Neuronal stem cell (in vitro differentiated cells): ENCODE data around the gene SLC22A16.
A peak's percentile ranks its signal among the peaks of the same experiment; 100 is the strongest.

Experiments used
- DNase-seq: peaks from one replicate; pipeline ENCODE4 v3.0.0-alpha.2; 2013; ENCODE audit warnings: low spot score
- H2AFZ ChIP-seq: one replicate; pipeline ENCODE4 v1.6.1; 2013; ENCODE audit warnings: mild to moderate bottlenecking, low read length, inconsistent platforms
- H2AK5ac ChIP-seq: 2 replicates; pipeline ENCODE4 v1.6.1; 2013; ENCODE audit warnings: low read depth, mild to moderate bottlenecking, inconsistent platforms, low read length, moderate library complexity, mixed read lengths
- H2BK120ac ChIP-seq: 2 replicates; pipeline ENCODE4 v1.6.1; 2013; ENCODE audit warnings: low read depth, mild to moderate bottlenecking, inconsistent platforms, low read length, moderate library complexity, mixed read lengths
- H2BK12ac ChIP-seq: one replicate; pipeline ENCODE4 v1.6.1; 2013; ENCODE audit warnings: low read length, inconsistent platforms
- H2BK15ac ChIP-seq: 2 replicates; pipeline ENCODE4 v1.6.1; 2013; ENCODE audit warnings: mild to moderate bottlenecking, low read length, inconsistent platforms, mixed read lengths
- H2BK5ac ChIP-seq: one replicate; pipeline ENCODE4 v1.6.1; 2013; ENCODE audit warnings: inconsistent platforms, mild to moderate bottlenecking, low read length, moderate library complexity
- H3K14ac ChIP-seq: one replicate; pipeline ENCODE4 v1.6.1; 2013; ENCODE audit warnings: low read length, inconsistent platforms
- H3K18ac ChIP-seq: 2 replicates; pipeline ENCODE4 v1.6.1; 2013; ENCODE audit warnings: low read length, inconsistent platforms
- H3K23ac ChIP-seq: 2 replicates; pipeline ENCODE4 v1.6.1; 2013; ENCODE audit warnings: low read depth, mild to moderate bottlenecking, mixed read lengths, low read length, inconsistent platforms; ENCODE audit not compliant: poor library complexity
- H3K27ac ChIP-seq: replicated peaks from 3 replicates; pipeline ENCODE4 v1.5.1; 2013; ENCODE audit warnings: low read length, inconsistent platforms
- H3K27me3 ChIP-seq, 3 experiments: 2 replicates each; pipeline ENCODE4 v1.6.1; 2013; ENCODE audit warnings: low read length in 3 of 3, mild to moderate bottlenecking in 2 of 3, inconsistent platforms in 1 of 3, low read depth in 1 of 3, mixed read lengths in 1 of 3, moderate library complexity in 1 of 3; ENCODE audit not compliant: control insufficient read depth in 3 of 3, insufficient read depth in 3 of 3
- H3K36me3 ChIP-seq, 2 donors: replicated peaks in 1 of 2; 2 replicates each; pipeline ENCODE4 v1.6.1; 2013; ENCODE audit warnings: low read length in 2 of 2; ENCODE audit not compliant: control insufficient read depth in 2 of 2, insufficient read depth in 2 of 2
- H3K4ac ChIP-seq: 2 replicates; pipeline ENCODE4 v1.6.1; 2013; ENCODE audit warnings: inconsistent platforms, mild to moderate bottlenecking, low read length, moderate library complexity
- H3K4me1 ChIP-seq, 2 donors: 1 replicate in 1 of 2; 2 replicates in 1 of 2; pipeline ENCODE4 v1.6.1; 2013; ENCODE audit warnings: low read length in 2 of 2, low read depth in 1 of 2; ENCODE audit not compliant: control insufficient read depth in 2 of 2, insufficient read depth in 1 of 2
- H3K4me2 ChIP-seq: one replicate; pipeline ENCODE4 v1.6.1; 2013; ENCODE audit warnings: mild to moderate bottlenecking, low read length, inconsistent platforms; ENCODE audit not compliant: insufficient read depth, poor library complexity, severe bottlenecking
- H3K4me3 ChIP-seq, 2 donors: 2 replicates each; pipeline ENCODE4 v1.5.1; 2013; ENCODE audit warnings: low read length in 2 of 2, mild to moderate bottlenecking in 2 of 2, inconsistent platforms in 1 of 2, moderate library complexity in 1 of 2
- H3K79me1 ChIP-seq: one replicate; pipeline ENCODE4 v1.6.1; 2013; ENCODE audit warnings: low read depth, mild to moderate bottlenecking, inconsistent platforms, low read length, moderate library complexity
- H3K9ac ChIP-seq: one replicate; pipeline ENCODE4 v1.6.1; 2013; ENCODE audit warnings: mild to moderate bottlenecking, low read depth, low read length, inconsistent platforms; ENCODE audit not compliant: poor library complexity
- H3K9me3 ChIP-seq, 2 donors: replicated peaks in 1 of 2; 2 replicates each; pipeline versions ENCODE3 to v1.6.1; 2013; ENCODE audit warnings: low read length in 2 of 2, mild to moderate bottlenecking in 2 of 2, inconsistent platforms in 1 of 2, low read depth in 1 of 2, mixed read lengths in 1 of 2, moderate library complexity in 1 of 2; ENCODE audit not compliant: control insufficient read depth in 2 of 2, insufficient read depth in 1 of 2
- H4K8ac ChIP-seq: one replicate; pipeline ENCODE4 v1.6.1; 2013; ENCODE audit warnings: low read depth, mild to moderate bottlenecking, inconsistent platforms, low read length, moderate library complexity
- H4K91ac ChIP-seq: one replicate; pipeline ENCODE4 v1.6.1; 2013; ENCODE audit warnings: low read length, low read depth, mild to moderate bottlenecking, inconsistent platforms; ENCODE audit not compliant: poor library complexity
- WGBS, 2 donors: extraction: QIAGEN DNeasy Blood & Tissue Kit; methylation state at CpG; one replicate each; pipeline ENCODE4 v1.1.7; 2013; ENCODE audit warnings: missing lambda C conversion rate in 2 of 2, mixed read lengths in 1 of 2; ENCODE audit not compliant: insufficient read length in 2 of 2, insufficient replicate concordance in 1 of 2; ENCODE audit errors: extremely low coverage in 2 of 2; 5-methylcytosine and 5-hydroxymethylcytosine counted together

The SLC22A16 gene

GRCh38 chr6:110410511-110410910, 65.9 kb downstream of the SLC22A16 start:
- DNase-seq: no peak
- H3K36me3 ChIP-seq: no peaks in the 10 kb centered on the region
- H3K4me3 ChIP-seq: no peak overlapping the region
- H3K27me3 ChIP-seq: peaks cover 0 to 13% (median 0%) of the 10 kb centered on the region in 3 experiments
- H2BK5ac ChIP-seq: no peak overlapping the region
- no CpG with 5 or more reads among the region's 4 CpGs for WGBS, 2 donors
- H3K4me2 ChIP-seq: no peak overlapping the region
- no peak overlapping the region for H3K27ac ChIP-seq
- no peak overlapping the region for H4K8ac ChIP-seq
- no peak overlapping the region for H2AFZ ChIP-seq
- no peak overlapping the region for H2BK120ac ChIP-seq
- H3K79me1 ChIP-seq: no peaks in the 10 kb centered on the region
- H3K14ac ChIP-seq: no peak overlapping the region
- no peak overlapping the region for H3K18ac ChIP-seq
- H2AK5ac ChIP-seq: no peak overlapping the region
- no peak overlapping the region for H3K9ac ChIP-seq
- no peak overlapping the region for H3K4ac ChIP-seq
- H3K4me1 ChIP-seq: peaks cover 0 to 3% of the 10 kb centered on the region in 2 donors
- H3K23ac ChIP-seq: no peak overlapping the region
- no peak overlapping the region for H4K91ac ChIP-seq
- H3K9me3 ChIP-seq: no peaks in the 10 kb centered on the region
- no peak overlapping the region for H2BK15ac ChIP-seq
- H2BK12ac ChIP-seq: no peak overlapping the region

- H3K14ac ChIP-seq: no peak overlapping the region
- H3K4me1 ChIP-seq: peaks cover 0 to 3% of the 10 kb centered on the region in 2 donors
- H4K91ac ChIP-seq: no peak overlapping the region
- DNase-seq: no peak
- H3K23ac ChIP-seq: no peak overlapping the region
- no peak overlapping the region for H3K27ac ChIP-seq
- H3K9ac ChIP-seq: no peak overlapping the region
- no peak overlapping the region for H4K8ac ChIP-seq
- H2BK120ac ChIP-seq: no peak overlapping the region
- H3K4ac ChIP-seq: no peak overlapping the region
- H2BK5ac ChIP-seq: no peak overlapping the region
- no peaks in the 10 kb centered on the region for H3K79me1 ChIP-seq
- peaks cover 0 to 13% (median 0%) of the 10 kb centered on the region in 3 experiments for H3K27me3 ChIP-seq
- H2AFZ ChIP-seq: no peak overlapping the region
- H3K9me3 ChIP-seq: no peaks in the 10 kb centered on the region
- no peak overlapping the region for H3K4me3 ChIP-seq
- H2BK15ac ChIP-seq: no peak overlapping the region
- H3K4me2 ChIP-seq: no peak overlapping the region
- H2BK12ac ChIP-seq: no peak overlapping the region
- H3K18ac ChIP-seq: no peak overlapping the region
- no peak overlapping the region for H2AK5ac ChIP-seq
- H3K36me3 ChIP-seq: no peaks in the 10 kb centered on the region
Measured at GRCh38 chr6:110409794-110410193, 66.6 kb downstream of the SLC22A16 start.

GRCh38 chr6:110408901-110409300, 67.5 kb downstream of the SLC22A16 start:
- no peak overlapping the region for H3K4ac ChIP-seq
- H3K79me1 ChIP-seq: no peaks in the 10 kb centered on the region
- H2AK5ac ChIP-seq: no peak overlapping the region
- no peak overlapping the region for H4K91ac ChIP-seq
- H3K18ac ChIP-seq: peak overlapping the region; percentile 39
- H2BK120ac ChIP-seq: no peak overlapping the region
- H3K4me1 ChIP-seq: peaks cover 0 to 3% of the 10 kb centered on the region in 2 donors
- no peak overlapping the region for H2BK5ac ChIP-seq
- H4K8ac ChIP-seq: no peak overlapping the region
- no peak for DNase-seq
- no peak overlapping the region for H2BK12ac ChIP-seq
- no peak overlapping the region for H3K23ac ChIP-seq
- no peak overlapping the region for H3K4me2 ChIP-seq
- no CpG with 5 or more reads among the region's 6 CpGs for WGBS, 2 donors
- no peak overlapping the region for H2BK15ac ChIP-seq
- no peak overlapping the region for H3K9ac ChIP-seq
- H3K14ac ChIP-seq: peak overlapping the region; percentile 73
- no peaks in the 10 kb centered on the region for H3K9me3 ChIP-seq
- no peak overlapping the region for H3K4me3 ChIP-seq
- H3K27ac ChIP-seq: no peak overlapping the region
- no peak overlapping the region for H2AFZ ChIP-seq
- H3K36me3 ChIP-seq: no peaks in the 10 kb centered on the region
- H3K27me3 ChIP-seq: peaks cover 0 to 9% (median 0%) of the 10 kb centered on the region in 3 experiments

- no peaks in the 10 kb centered on the region for H3K79me1 ChIP-seq
- no peaks in the 10 kb centered on the region for H3K27me3 ChIP-seq
- H2AK5ac ChIP-seq: no peak overlapping the region
- no peaks in the 10 kb centered on the region for H3K36me3 ChIP-seq
- H3K4me1 ChIP-seq: no peaks in the 10 kb centered on the region
- H4K91ac ChIP-seq: no peak overlapping the region
- no peak overlapping the region for H2BK15ac ChIP-seq
- H3K14ac ChIP-seq: no peak overlapping the region
- H3K18ac ChIP-seq: no peak overlapping the region
- H3K4me2 ChIP-seq: no peak overlapping the region
- no peak overlapping the region for H4K8ac ChIP-seq
- no peak overlapping the region for H3K9ac ChIP-seq
- H3K27ac ChIP-seq: no peak overlapping the region
- H2BK5ac ChIP-seq: no peak overlapping the region
- H2BK12ac ChIP-seq: no peak overlapping the region
- H2AFZ ChIP-seq: no peak overlapping the region
- no peak overlapping the region for H3K4me3 ChIP-seq
- H3K9me3 ChIP-seq: no peaks in the 10 kb centered on the region
- no CpG with 5 or more reads among the region's 8 CpGs for WGBS, 2 donors
- no peak overlapping the region for H3K23ac ChIP-seq
- no peak overlapping the region for H3K4ac ChIP-seq
- no peak for DNase-seq
- H2BK120ac ChIP-seq: no peak overlapping the region
Measured at GRCh38 chr6:110404607-110405006, 71.8 kb downstream of the SLC22A16 start.
